ENCODE results near the gene JAZF1. TPM values are rescaled to one million over a fixed set of nuclear protein-coding genes. Genes with fewer than 3 reads are reported as not detected.

The JAZF1 gene
- total and polyA plus RNA-seq, 2 of the 4 experiments (the other 2 are of a cell fraction), result 8.4 to 10.5 TPM

DNA sequence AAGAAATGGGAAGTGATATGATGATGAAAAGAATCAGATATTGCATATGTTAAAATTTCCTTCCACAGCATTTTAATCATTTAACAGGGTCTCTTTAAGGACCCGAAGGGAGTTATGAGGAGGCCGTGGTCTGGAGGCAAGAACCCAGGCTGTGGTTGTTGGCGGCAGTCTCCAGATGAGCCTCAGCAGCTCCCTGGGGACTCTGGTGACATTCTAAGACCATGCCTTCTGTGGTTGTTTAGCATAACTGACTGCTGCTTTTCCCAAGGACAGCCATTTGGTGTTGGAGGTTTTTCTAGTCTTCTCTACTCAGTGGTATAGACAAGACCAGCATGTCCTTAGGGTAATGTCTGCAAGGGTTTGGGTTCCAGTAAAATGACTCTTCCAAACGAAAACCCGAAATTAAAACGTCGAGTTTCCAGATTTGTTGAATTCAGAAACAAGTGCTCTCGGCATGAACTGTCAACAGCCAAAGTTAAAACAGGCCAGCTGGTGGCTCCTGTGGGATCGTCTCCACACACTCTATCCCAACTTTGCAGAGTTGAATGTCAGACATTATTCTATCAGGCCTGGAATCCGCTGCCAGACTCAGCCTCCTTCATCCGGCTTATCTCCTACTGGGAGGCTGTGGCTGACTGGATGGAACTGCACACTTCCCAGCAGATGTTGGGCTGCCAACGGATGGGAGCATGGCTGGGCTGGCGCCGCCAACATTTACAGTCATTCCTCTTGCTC, 257.5 kb downstream of the JAZF1 start:
- no peak overlapping the region for H3K23ac ChIP-seq (ENCODE audit: low read depth, low read length)
- H2AK5ac ChIP-seq (ENCODE audit: low read depth, low read length), result peak overlapping the region; percentile 10; the same call in 1 of the 2 replicates
- H3K9me1 ChIP-seq (ENCODE audit: insufficient read depth, low read length), result peaks cover 10% of the 10 kb centered on the region
- ATAC-seq (ENCODE audit: low read depth), result no peak
- H3K4me3 ChIP-seq (ENCODE audit: insufficient read depth, low read depth, low read length), result no peak overlapping the region
- no peak overlapping the region for H3K9ac ChIP-seq (ENCODE audit: low read depth, low read length)
- H2BK15ac ChIP-seq (ENCODE audit: low read depth, low read length), result no peak overlapping the region
- in situ Hi-C loops (cut with MboI; ENCODE audit: low sequenced_read_pairs) (loop anchor here (5.0 kb wide), 1 partner anchor 726 kb away; no protein-coding TSS in a partner anchor), intact Hi-C loops (cut with micrococcal nuclease) (loop anchor here (5.0 kb wide), 3 partner anchors 141 to 169 kb away; no protein-coding TSS in a partner anchor), dilution Hi-C loops (cut with HindIII; ENCODE audit: low sequenced_read_pairs, unreplicated experiment) (no loop called here)
- no peaks in the 10 kb centered on the region for H3K9me3 ChIP-seq (ENCODE audit: control insufficient read depth, insufficient read depth, low read length)
- H3K56ac ChIP-seq (ENCODE audit: extremely low read depth, insufficient read depth, low read length), result no peak overlapping the region
- H4K5ac ChIP-seq (ENCODE audit: low read depth, low read length), result no peak overlapping the region; the same call in 1 of the 2 replicates
- no peak overlapping the region for H3K18ac ChIP-seq (ENCODE audit: low read depth, low read length)
- H3K79me1 ChIP-seq (ENCODE audit: low read depth in 1 of 2, low read length in 2 of 2), result peaks cover 18 to 39% of the 10 kb centered on the region in 2 experiments
- no peak overlapping the region for H3K4me2 ChIP-seq (ENCODE audit: low read depth, low read length)
- H2BK5ac ChIP-seq (ENCODE audit: low read depth, low read length, poor library complexity, severe bottlenecking), result no peak overlapping the region
- no TSS peak for BruUV-seq (replicated peaks)
- H2AK9ac ChIP-seq (replicated peaks; ENCODE audit: low read depth, low read length, poor library complexity), result no peak overlapping the region
- TF ChIP-seq NFE2L2 (IDR thresholded peaks at IDR 0.05; ENCODE audit: low read depth, low read length) (no peak), RCOR1 (IDR thresholded peaks at IDR 0.05; ENCODE audit: insufficient replicate concordance, low read length) (no peak), RFX5 (IDR thresholded peaks at IDR 0.05; ENCODE audit: low read depth, low read length) (no peak), MXI1 (IDR thresholded peaks at IDR 0.05; ENCODE audit: borderline replicate concordance, low read depth, low read length) (no peak), MAFK (IDR thresholded peaks at IDR 0.05; ENCODE audit: low read depth, low read length) (no peak), BHLHE40 (IDR thresholded peaks at IDR 0.05; ENCODE audit: low read depth, low read length) (no peak), USF2 (IDR thresholded peaks at IDR 0.05; ENCODE audit: low read depth, low read length) (no peak), POLR2A (IDR thresholded peaks at IDR 0.05; ENCODE audit: low read depth, low read length) (no peak), FOS (IDR thresholded peaks at IDR 0.05; ENCODE audit: low read depth, low read length) (no peak)
- H3K27me3 ChIP-seq (ENCODE audit: control insufficient read depth, insufficient read depth, low read length), result no peaks in the 10 kb centered on the region
- no peak overlapping the region for H3K27ac ChIP-seq (ENCODE audit: insufficient read depth, low read length)
- no peak overlapping the region for H2BK20ac ChIP-seq (ENCODE audit: low read depth, low read length)
- H3K4ac ChIP-seq (ENCODE audit: low read depth, low read length), result no peak overlapping the region
- no peak overlapping the region for H2BK120ac ChIP-seq (ENCODE audit: low read depth, low read length)
- ChIA-PET CTCF (no interaction called here), POLR2A (ENCODE audit: unreplicated experiment) (no interaction called here)
- H4K91ac ChIP-seq (ENCODE audit: insufficient read depth, low read depth, low read length), result no peak overlapping the region
- no peak for DNase-seq
- H3K14ac ChIP-seq (replicated peaks; ENCODE audit: low read depth, low read length), result 0 out of 2 replicates have a peak overlapping the region, but pooled peaks have one; percentile 36
- peaks cover 11% of the 10 kb centered on the region for H3K4me1 ChIP-seq (ENCODE audit: control insufficient read depth, insufficient read depth, low read length)
- H2AFZ ChIP-seq (replicated peaks; ENCODE audit: low read length, poor library complexity), result peak overlapping the region; percentile 6
- H4K8ac ChIP-seq (ENCODE audit: low read depth in 2 of 2, low read length in 2 of 2), result peak overlapping the region in 1 of 2 experiments; percentile 39; a peak in 1 of 4 replicates
- 50% methylated on average over 4 of the region's 14 CpGs; no CpG with 5 or more reads in 1 of the 2 experiments for WGBS, 2 experiments (ENCODE audit: extremely low coverage in 2 of 2, insufficient read length in 1 of 2)
- H4K20me1 ChIP-seq (ENCODE audit: insufficient read depth, low read length), result peaks cover 7% of the 10 kb centered on the region; the same call in 1 of the 2 replicates
- H3K36me3 ChIP-seq (ENCODE audit: control insufficient read depth, insufficient read depth, low read length), result no peaks in the 10 kb centered on the region

Data from IMR-90 (cell line).